Transverse colon (tissue), 4 donors: ENCODE data around the gene VKORC1. TPM values are rescaled to one million over a fixed set of nuclear protein-coding genes. Genes with fewer than 3 reads are reported as not detected.

Experiments used
- DNase-seq: peaks from one replicate; pipeline ENCODE4 v3.0.0-alpha.2; 2019
- H3K27ac ChIP-seq, 4 donors: fragments of 200-600 bp; sonication (generic); 2 replicates each; pipeline ENCODE4 v1.5.1; 2016 to 2018; ENCODE audit warnings: inconsistent platforms in 4 of 4
- H3K27me3 ChIP-seq: fragments of 200-600 bp; sonication (generic); 2 replicates; pipeline ENCODE4 v1.5.1; 2017; ENCODE audit warnings: inconsistent platforms
- H3K36me3 ChIP-seq, 4 donors: fragments of 200-600 bp; sonication (generic); 2 replicates each; pipeline ENCODE4 v1.5.1; 2017 to 2019; ENCODE audit warnings: inconsistent platforms in 4 of 4
- H3K4me1 ChIP-seq, 4 donors: fragments of 200-600 bp; sonication (generic); 2 replicates each; pipeline ENCODE4 v1.5.1; 2017 to 2020; ENCODE audit warnings: inconsistent platforms in 4 of 4
- H3K4me3 ChIP-seq, 4 donors: fragments of 200-600 bp; sonication (generic); 1 replicate in 1 of 4; 2 replicates in 3 of 4; pipeline versions ENCODE4 v1.5.1 to v1.6.1; 2017 to 2019; ENCODE audit warnings: inconsistent platforms in 4 of 4
- H3K9me3 ChIP-seq, 2 donors: fragments of 200-600 bp; sonication (generic); 2 replicates each; pipeline ENCODE4 v1.5.1; 2017 to 2019; ENCODE audit warnings: inconsistent platforms in 2 of 2
- CTCF ChIP-seq, 5 experiments: fragments of 200-600 bp in 3 of 5; fragments of 450-650 bp in 2 of 5; sonication (generic) in 3 of 5; IDR thresholded peaks; 1 replicate in 2 of 5; 2 replicates in 3 of 5; pipeline ENCODE4 v1.5.1; 2016 to 2017; ENCODE audit warnings: antibody characterized with exemption in 5 of 5, inconsistent platforms in 3 of 5, mild to moderate bottlenecking in 2 of 5, moderate library complexity in 1 of 5
- EP300 ChIP-seq: sonication (generic); formaldehyde crosslinking; IDR thresholded peaks from one replicate; pipeline ENCODE4 v1.6.1; 2017; ENCODE audit warnings: antibody characterized with exemption, low read depth
- POLR2A ChIP-seq: fragments of 450-650 bp; IDR thresholded peaks from one replicate; pipeline ENCODE4 v1.6.1; 2016; ENCODE audit warnings: antibody characterized with exemption, mild to moderate bottlenecking, moderate library complexity
- POLR2AphosphoS5 ChIP-seq, 3 donors: sonication (generic); formaldehyde crosslinking; IDR thresholded peaks; one replicate each; pipeline ENCODE4 v1.6.1; 2016; ENCODE audit warnings: antibody characterized with exemption in 3 of 3
- WGBS, 2 donors: methylation state at CpG; one replicate each; pipeline ENCODE4 v1.1.5; 2018; ENCODE audit warnings: low coverage in 1 of 2; 5-methylcytosine and 5-hydroxymethylcytosine counted together
- in situ Hi-C, 4 donors: fragments of 200-750 bp; cut with MboI; loops; one replicate each; pipeline versions ENCODE4 v1.15.0 to v1.15.1; 2017; ENCODE audit warnings: low sequenced_read_pairs in 3 of 4, low pct_ligation_motif_present in 1 of 4, low pct_unique_long_range_greater_than_20kb in 1 of 4
- intact Hi-C: fragments of 100-400 bp; cut with DNase I; formaldehyde crosslinking; loops from one replicate; pipeline ENCODE4 v1.15.1; 2023; ENCODE audit warnings: low total_unique reads
- total RNA-seq, 4 donors: library from RNA; depleted of rRNA; stranded (reverse); fragments of >200 nt; gene quantifications; one replicate each; pipeline ENCODE4 v1.1.0, GENCODE V29; 2016

Gene VKORC1
- total RNA-seq, 4 donors from 2014 or later: 29.5 to 89.0 (median 72.0) TPM

GRCh38 chr16:31088459-31089183 is 6.0 kb downstream of the VKORC1 start, which contains the start of gene PRSS53:
PRSS53 (minus strand) TSS chr16:31088943; CDS start chr16:31088809, 134 bp downstream.
- Histone ChIP-seq H3K9me3 (no peaks in the 10 kb centered on the region), H3K4me3 (no peak within 1 kb of the TSS), H3K27ac (no peak within 1 kb of the TSS), H3K4me1 (peaks cover 5 to 8% (median 6%) of the 10 kb centered on the region in 4 donors), H3K36me3 (no peaks in the 10 kb centered on the region), H3K27me3 (no peaks in the 10 kb centered on the region)
- intact Hi-C loops: no loop called here
- TF ChIP-seq CTCF (IDR thresholded peaks at IDR 0.05): no peak
- TF ChIP-seq EP300: no peak
- no peak for TF ChIP-seq POLR2A
- TF ChIP-seq POLR2AphosphoS5 (IDR thresholded peaks at IDR 0.05): no peak
- DNase-seq: no peak
- in situ Hi-C loops: no loop called here
- WGBS, 2 donors: 76 to 78% methylated on average over 2 to 15 of the region's 15 CpGs

- intact Hi-C loops (no loop called here), in situ Hi-C loops (no loop called here)
- Histone ChIP-seq H3K27ac (no peak overlapping the region), H3K4me1 (peaks cover 0 to 2% (median 1%) of the 10 kb centered on the region in 4 donors), H3K27me3 (no peaks in the 10 kb centered on the region), H3K9me3 (no peaks in the 10 kb centered on the region), H3K36me3 (no peaks in the 10 kb centered on the region), H3K4me3 (no peak overlapping the region)
- no peak for DNase-seq
- TF ChIP-seq CTCF (IDR thresholded peaks at IDR 0.05) (no peak), POLR2A (no peak), POLR2AphosphoS5 (IDR thresholded peaks at IDR 0.05) (no peak), EP300 (no peak)
- WGBS, 2 donors: 20 to 86% methylated on average over 1 to 5 of the region's 5 CpGs
Measured at GRCh38 chr16:31087971-31088370, 6.6 kb downstream of the VKORC1 start.

GRCh38 chr16:31087481-31087880 is 7.1 kb downstream of the VKORC1 start:
- WGBS, 2 donors: 92 to 100% methylated on average over 3 to 5 of the region's 8 CpGs
- DNase-seq: no peak
- intact Hi-C loops (no loop called here), in situ Hi-C loops (no loop called here)
- TF ChIP-seq EP300 (no peak), POLR2A (no peak), CTCF (IDR thresholded peaks at IDR 0.05) (no peak), POLR2AphosphoS5 (IDR thresholded peaks at IDR 0.05) (no peak)
- no peak overlapping the region for H3K27ac ChIP-seq
- no peak overlapping the region for H3K4me3 ChIP-seq
- no peaks in the 10 kb centered on the region for H3K27me3 ChIP-seq
- no peaks in the 10 kb centered on the region for H3K4me1 ChIP-seq
- H3K9me3 ChIP-seq: no peaks in the 10 kb centered on the region
- no peaks in the 10 kb centered on the region for H3K36me3 ChIP-seq

- in situ Hi-C loops (no loop called here), intact Hi-C loops (no loop called here)
- H3K36me3 ChIP-seq: no peaks in the 10 kb centered on the region
- TF ChIP-seq POLR2AphosphoS5 (IDR thresholded peaks at IDR 0.05): no peak
- TF ChIP-seq POLR2A: no peak
- TF ChIP-seq EP300: no peak
- no peak for TF ChIP-seq CTCF (IDR thresholded peaks at IDR 0.05)
- H3K9me3 ChIP-seq: no peaks in the 10 kb centered on the region
- 88% methylated on average over 6 of the region's 6 CpGs; no CpG with 5 or more reads in 1 of the 2 donors for WGBS, 2 donors
- no peak overlapping the region for H3K4me3 ChIP-seq
- no peaks in the 10 kb centered on the region for H3K4me1 ChIP-seq
- no peak overlapping the region for H3K27ac ChIP-seq
- DNase-seq: no peak
- H3K27me3 ChIP-seq: no peaks in the 10 kb centered on the region
Measured at GRCh38 chr16:31086629-31086906, 8.0 kb downstream of the VKORC1 start.
